GM10266 (cell line): Measurements from ENCODE around the gene PTGIR.
"Not testable (repeated sequence)": the region's sequence is repeated elsewhere in the genome, so short reads cannot be mapped to it uniquely, and the experiment has no call there.

Experiments
- DNase-seq: peaks from one replicate; pipeline ENCODE4 v3.0.0; 2012; ENCODE audit errors: extremely low spot score
- CTCF ChIP-seq: IDR thresholded peaks from 2 replicates; pipeline ENCODE4 v1.5.1; 2012; ENCODE audit warnings: mild to moderate bottlenecking, low read depth; ENCODE audit not compliant: control insufficient read depth, insufficient read depth; ENCODE audit errors: missing control alignments

The PTGIR gene

GRCh38 chr19:46630586-46631205, 5.8 kb upstream of the PTGIR start:
- TF ChIP-seq CTCF = no peak
- no peak for DNase-seq

GRCh38 chr19:46629546-46630025, 4.7 kb upstream of the PTGIR start:
- DNase-seq = no peak
- no peak for TF ChIP-seq CTCF

GRCh38 chr19:46628970-46629369, 4.1 kb upstream of the PTGIR start:
- DNase-seq = not testable (repeated sequence)

GRCh38 chr19:46626446-46626845, 1.6 kb upstream of the PTGIR start:
- TF ChIP-seq CTCF = no peak
- no peak for DNase-seq

- TF ChIP-seq CTCF = no peak
- DNase-seq = no peak
Observed at GRCh38 chr19:46625731-46626130, 842 bp upstream of the PTGIR start.

GRCh38 chr19:46623915-46624502, 880 bp downstream of the PTGIR start:
- DNase-seq = no peak
- no peak for TF ChIP-seq CTCF

- no peak for TF ChIP-seq CTCF
- DNase-seq = no peak
Observed at GRCh38 chr19:46622118-46622446, 2.8 kb downstream of the PTGIR start.
